A673 (cell line): ENCODE measurements around the gene TSPAN4. TPM values are rescaled to one million over a fixed set of nuclear protein-coding genes. Genes with fewer than 3 reads are reported as not detected.

ENCODE experiments used
- BruUV-seq: library from RNA; stranded (reverse); fragments of 400-500 nt; replicated peaks from 2 replicates; lab custom pipeline; 2021; lab: Mats Ljungman, UMichigan
- CTCF ChIA-PET: fragments of 300-600 bp; sonication (Branson Sonifier 250); formaldehyde crosslinking; loops from one replicate; lab custom pipeline; 2022; ENCODE audit warnings: antibody characterized with exemption; lab: Charles Lee
- POLR2A ChIA-PET: fragments of 300-600 bp; sonication (Branson Sonifier 250); formaldehyde crosslinking; loops from one replicate; lab custom pipeline; 2022; ENCODE audit warnings: antibody characterized with exemption; ENCODE audit not compliant: low non-redundant PET; lab: Charles Lee
- DNase-seq: peaks from one replicate; pipeline ENCODE4 v3.0.0-alpha.2; 2015; ENCODE audit warnings: low spot score
- H3K27ac ChIP-seq: fragments of 200-600 bp; sonication (generic); 2 replicates; pipeline ENCODE4 v1.5.1; 2016; ENCODE audit warnings: mixed run types, low read depth, mild to moderate bottlenecking, mixed read lengths, antibody characterized with exemption, low read length; ENCODE audit not compliant: poor library complexity, severe bottlenecking
- H3K27me3 ChIP-seq: fragments of 200-600 bp; sonication (generic); replicated peaks from 2 replicates; pipeline ENCODE4 v1.6.1; 2017; ENCODE audit warnings: mixed run types, low read depth, mild to moderate bottlenecking, mixed read lengths, antibody characterized with exemption, low read length; ENCODE audit not compliant: insufficient read depth, poor library complexity
- H3K36me3 ChIP-seq: fragments of 200-600 bp; sonication (generic); 2 replicates; pipeline ENCODE4 v1.6.1; 2016; ENCODE audit warnings: mixed run types, mild to moderate bottlenecking, mixed read lengths, antibody characterized with exemption, low read length; ENCODE audit not compliant: insufficient read depth, poor library complexity, severe bottlenecking
- H3K4me1 ChIP-seq: fragments of 200-600 bp; sonication (generic); 2 replicates; pipeline ENCODE4 v1.6.1; 2017; ENCODE audit warnings: mixed run types, mild to moderate bottlenecking, mixed read lengths, antibody characterized with exemption, low read length; ENCODE audit not compliant: insufficient read depth, poor library complexity, severe bottlenecking
- H3K4me3 ChIP-seq: fragments of 200-600 bp; sonication (generic); 2 replicates; pipeline ENCODE4 v1.5.1; 2016; ENCODE audit warnings: low read depth, mixed run types, mild to moderate bottlenecking, mixed read lengths, low read length; ENCODE audit not compliant: poor library complexity, severe bottlenecking
- H3K9me3 ChIP-seq: fragments of 200-600 bp; sonication (generic); 2 replicates; pipeline ENCODE4 v1.6.1; 2016; ENCODE audit warnings: mixed run types, low read depth, mild to moderate bottlenecking, mixed read lengths, antibody characterized with exemption, low read length; ENCODE audit not compliant: poor library complexity, severe bottlenecking
- EZH2 ChIP-seq: fragments of 200-600 bp; sonication (generic); IDR thresholded peaks from 2 replicates; pipeline ENCODE4 v1.6.1; 2017; ENCODE audit warnings: borderline replicate concordance, low read depth, mild to moderate bottlenecking, mixed read lengths, antibody characterized with exemption, low read length; ENCODE audit not compliant: poor library complexity, severe bottlenecking
- intact Hi-C: fragments of 100-400 bp; cut with micrococcal nuclease; formaldehyde crosslinking; loops from one replicate; pipeline ENCODE4 v1.10.0; 2022; ENCODE audit not compliant: unreplicated experiment
- total RNA-seq: library from RNA; stranded (reverse); gene quantifications from 2 replicates; pipeline ENCODE4 v1.2.3, GENCODE V29; 2021
- TF ChIP-seq, protein P1 (sequence below): fragments of 300-800, 200-600 bp; sonication (generic); conservative IDR thresholded peaks from 2 replicates; pipeline ENCODE4 v1.5.1; 2017; ENCODE audit warnings: low read depth, mild to moderate bottlenecking, antibody characterized with exemption, low read length, moderate library complexity, mixed read lengths

Gene TSPAN4
- total RNA-seq, 1 experiment from 2014 or later, result 17.5 TPM

DNA sequence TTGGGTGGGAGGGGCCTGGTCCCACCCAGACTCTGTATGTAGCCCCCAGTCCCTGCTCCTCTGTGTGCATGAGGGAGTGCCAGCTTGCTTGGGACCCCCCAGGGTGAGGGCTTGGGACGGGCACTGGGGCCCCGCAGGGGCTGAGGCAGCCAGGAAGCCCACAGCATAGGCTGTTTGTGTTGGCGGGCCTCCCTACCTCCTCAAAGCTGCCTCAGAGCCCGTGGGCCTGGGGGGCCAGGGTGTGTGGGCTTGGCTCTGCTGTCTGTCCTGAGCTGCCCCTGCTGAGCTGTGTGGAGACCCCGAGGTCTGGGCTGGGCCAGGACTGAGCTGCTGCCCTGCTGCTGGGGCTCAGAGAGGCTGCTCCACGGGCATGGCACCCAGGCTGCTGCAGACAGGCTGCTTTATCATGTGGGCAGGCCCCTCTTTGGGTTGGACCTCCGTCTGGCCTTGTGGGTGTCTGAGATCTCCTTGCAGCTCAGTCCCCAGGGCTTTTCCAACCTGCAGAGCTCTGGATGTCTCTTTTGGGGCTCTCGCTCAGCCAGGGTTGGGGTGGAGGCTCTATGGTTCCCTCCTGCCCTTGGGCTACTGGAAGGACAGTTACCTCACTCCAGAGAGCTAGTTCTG, 3.3 kb downstream of the TSPAN4 start:
- Histone ChIP-seq H3K27me3 (no peaks in the 10 kb centered on the region), H3K36me3 (no peaks in the 10 kb centered on the region), H3K4me1 (peaks cover 30% of the 10 kb centered on the region), H3K9me3 (no peaks in the 10 kb centered on the region), H3K4me3 (no peak overlapping the region), H3K27ac (no peak overlapping the region)
- intact Hi-C loops, result no loop called here
- POLR2A ChIA-PET, result no interaction called here
- no TSS peak for BruUV-seq
- DNase-seq, result no peak
- CTCF ChIA-PET, result no interaction called here
- TF ChIP-seq EZH2, result no peak
- TF ChIP-seq, protein P1, sequence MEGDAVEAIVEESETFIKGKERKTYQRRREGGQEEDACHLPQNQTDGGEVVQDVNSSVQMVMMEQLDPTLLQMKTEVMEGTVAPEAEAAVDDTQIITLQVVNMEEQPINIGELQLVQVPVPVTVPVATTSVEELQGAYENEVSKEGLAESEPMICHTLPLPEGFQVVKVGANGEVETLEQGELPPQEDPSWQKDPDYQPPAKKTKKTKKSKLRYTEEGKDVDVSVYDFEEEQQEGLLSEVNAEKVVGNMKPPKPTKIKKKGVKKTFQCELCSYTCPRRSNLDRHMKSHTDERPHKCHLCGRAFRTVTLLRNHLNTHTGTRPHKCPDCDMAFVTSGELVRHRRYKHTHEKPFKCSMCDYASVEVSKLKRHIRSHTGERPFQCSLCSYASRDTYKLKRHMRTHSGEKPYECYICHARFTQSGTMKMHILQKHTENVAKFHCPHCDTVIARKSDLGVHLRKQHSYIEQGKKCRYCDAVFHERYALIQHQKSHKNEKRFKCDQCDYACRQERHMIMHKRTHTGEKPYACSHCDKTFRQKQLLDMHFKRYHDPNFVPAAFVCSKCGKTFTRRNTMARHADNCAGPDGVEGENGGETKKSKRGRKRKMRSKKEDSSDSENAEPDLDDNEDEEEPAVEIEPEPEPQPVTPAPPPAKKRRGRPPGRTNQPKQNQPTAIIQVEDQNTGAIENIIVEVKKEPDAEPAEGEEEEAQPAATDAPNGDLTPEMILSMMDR, result no peak

DNA sequence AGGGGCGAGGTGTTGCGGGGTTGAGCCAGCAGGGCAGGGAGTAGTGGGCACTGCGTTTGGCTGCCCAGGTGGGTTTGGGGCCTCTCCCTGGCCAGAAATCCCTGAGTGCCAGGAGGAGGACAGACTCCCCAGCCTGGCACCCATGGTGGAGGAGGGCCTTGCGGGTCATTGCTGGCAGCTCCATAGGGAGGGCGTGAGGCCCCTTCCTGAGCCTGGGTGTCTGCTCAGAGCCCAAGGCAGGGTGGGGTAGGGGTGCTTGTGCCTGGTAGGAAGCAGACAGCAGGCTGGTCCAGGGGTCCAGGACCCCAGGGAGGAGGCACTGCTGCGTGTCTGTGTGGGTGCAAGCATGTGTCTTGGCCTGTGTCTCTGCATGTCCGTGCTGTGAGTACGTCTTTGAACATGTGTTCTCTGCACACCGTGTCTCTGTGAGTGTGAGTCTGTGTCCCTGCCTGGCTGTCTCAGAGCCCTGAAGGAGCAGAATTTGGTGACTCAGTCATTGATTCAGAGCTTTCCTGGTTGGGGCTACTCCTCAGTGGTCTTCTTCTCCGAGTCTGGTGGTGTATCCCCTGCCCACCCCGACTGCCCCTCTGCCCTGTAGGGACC, 3.9 kb downstream of the TSPAN4 start:
- H3K4me3 ChIP-seq, result no peak overlapping the region
- no peak for DNase-seq
- H3K27ac ChIP-seq, result no peak overlapping the region
- ChIA-PET POLR2A (no interaction called here), CTCF (no interaction called here)
- intact Hi-C loops, result no loop called here
- no peaks in the 10 kb centered on the region for H3K36me3 ChIP-seq
- BruUV-seq, result no TSS peak
- peaks cover 30% of the 10 kb centered on the region for H3K4me1 ChIP-seq
- TF ChIP-seq, protein P1, result no peak
- TF ChIP-seq EZH2, result no peak
- H3K27me3 ChIP-seq, result no peaks in the 10 kb centered on the region
- no peaks in the 10 kb centered on the region for H3K9me3 ChIP-seq

DNA sequence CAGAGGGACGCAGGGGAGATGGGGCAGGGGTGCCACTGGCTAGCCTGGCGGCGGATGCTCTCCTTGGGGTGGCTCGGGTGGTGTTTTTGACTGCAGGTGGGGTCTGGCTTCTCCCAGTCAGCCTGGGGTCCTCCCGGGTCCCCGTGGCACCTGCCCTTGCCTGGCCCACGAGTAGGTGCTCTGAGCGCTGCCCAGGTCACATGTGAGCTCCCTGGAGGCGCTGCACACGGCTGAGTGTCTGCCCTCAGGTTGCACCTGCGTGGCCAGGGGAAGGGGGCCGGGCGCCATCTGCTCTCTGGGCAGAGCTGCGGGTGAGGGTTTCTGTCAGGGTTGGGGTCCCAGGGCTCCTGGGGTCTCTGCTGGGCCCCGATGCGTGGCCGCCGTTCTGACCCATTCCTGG, 5.2 kb downstream of the TSPAN4 start:
- no peak for DNase-seq
- intact Hi-C loops, result loop anchor here (2.0 kb wide), 1 partner anchor 203 kb away; no protein-coding TSS in a partner anchor
- Histone ChIP-seq H3K4me3 (no peak overlapping the region), H3K36me3 (no peaks in the 10 kb centered on the region), H3K4me1 (peaks cover 30% of the 10 kb centered on the region), H3K27me3 (no peaks in the 10 kb centered on the region), H3K9me3 (no peaks in the 10 kb centered on the region), H3K27ac (no peak overlapping the region)
- ChIA-PET CTCF (interaction anchor here (1.0 to 1.4 kb wide), 2 partner anchors 30 to 203 kb away, joined by 3 to 5 read pairs; no protein-coding TSS in a partner anchor), POLR2A (no interaction called here)
- BruUV-seq, result no TSS peak
- TF ChIP-seq, protein P1, result no peak
